HG03378 (cell line): Measurements from ENCODE around the gene TCN2.
"Not testable (repeated sequence)": the region's sequence is repeated elsewhere in the genome, so short reads cannot be mapped to it uniquely, and the experiment has no call there.

Experiments
- ATAC-seq: cut with Tn5 transposase; IDR thresholded peaks from one replicate; pipeline ENCODE4 v1.9.1; 2021; ENCODE audit warnings: mild to moderate bottlenecking, moderate library complexity; ENCODE audit not compliant: unreplicated experiment

The TCN2 gene

DNA sequence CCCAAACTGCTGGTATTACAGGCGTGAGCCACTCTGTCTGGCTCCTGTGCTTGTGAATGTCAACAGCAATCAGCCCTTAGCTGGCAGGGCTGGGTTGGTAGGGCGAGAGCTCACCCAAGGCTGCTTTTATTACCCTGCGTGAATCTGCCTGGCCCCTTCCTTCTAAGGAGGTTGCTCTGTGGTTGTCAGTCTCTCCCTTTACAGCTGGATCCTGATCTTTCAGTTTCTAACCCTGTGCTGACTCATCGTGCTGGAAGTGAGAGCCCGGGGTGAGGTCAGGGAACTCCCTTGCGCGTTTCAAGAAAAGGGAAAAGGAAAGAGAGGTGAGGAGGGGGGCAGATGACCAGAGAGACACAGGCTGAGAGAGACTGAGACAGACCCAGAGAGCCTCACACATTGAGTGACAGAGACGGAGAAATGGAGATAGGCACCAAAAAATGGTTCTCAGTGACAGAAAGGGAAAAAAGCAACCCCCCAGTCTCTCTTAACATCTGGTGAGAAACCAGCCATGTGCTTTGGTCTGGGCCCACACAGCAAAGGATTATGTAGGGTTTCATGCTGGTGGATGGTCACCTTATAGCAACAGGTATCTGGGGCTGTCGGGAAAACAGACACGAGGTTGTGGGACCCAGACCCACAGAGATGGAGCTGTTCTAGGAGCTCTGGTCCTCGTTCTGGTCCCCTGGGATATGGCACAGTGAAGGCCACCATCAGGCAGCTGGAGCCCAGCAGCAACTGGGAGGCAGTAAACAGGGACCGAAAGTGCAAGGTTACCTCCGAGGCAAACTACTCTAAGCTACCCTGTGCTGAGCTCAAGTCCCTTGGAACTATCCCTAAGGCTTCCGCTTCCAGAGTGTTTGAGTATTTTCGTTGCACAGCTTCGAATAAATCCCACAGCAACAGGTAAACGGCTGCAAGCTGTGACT is 2.5 kb downstream of the TCN2 start:
- ATAC-seq = peak; percentile 43

DNA sequence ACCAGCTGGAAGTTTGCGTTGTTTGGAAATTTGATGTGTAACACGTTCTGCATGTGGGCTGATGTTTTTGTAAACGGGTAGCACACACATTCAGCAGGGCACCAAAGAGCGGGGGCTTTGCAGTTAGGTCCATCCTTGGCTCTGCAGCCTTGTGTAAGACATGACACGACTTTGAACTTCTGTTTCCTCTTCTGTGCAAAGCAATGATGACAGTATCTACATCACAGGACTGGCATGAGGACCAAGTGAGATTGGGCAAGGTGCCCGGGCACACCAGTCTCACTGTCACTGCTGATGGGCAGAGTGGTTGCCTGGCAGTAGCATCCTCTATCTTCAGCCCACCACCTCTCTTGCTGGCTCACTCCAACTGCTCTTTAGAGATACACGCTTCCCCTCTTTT is 3.3 kb downstream of the TCN2 start:
- ATAC-seq = no peak

DNA sequence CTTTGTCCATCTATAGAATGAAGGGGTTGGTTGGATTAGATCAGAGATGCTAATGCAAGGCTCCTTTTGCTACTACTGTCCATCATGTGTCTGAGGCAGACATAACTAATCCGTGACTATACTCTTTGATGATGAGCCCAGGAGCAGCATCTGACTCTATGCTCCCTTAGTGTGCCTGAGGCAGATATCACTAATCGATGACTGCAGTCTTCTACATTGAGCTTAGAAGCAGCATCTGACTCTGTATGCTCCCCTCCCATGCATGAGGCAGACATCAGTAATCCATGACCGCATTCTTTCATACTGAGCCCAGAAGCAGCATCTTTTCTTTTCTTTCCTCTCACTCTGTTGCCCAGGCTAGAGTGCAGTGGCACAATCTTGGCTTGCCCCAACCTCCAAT is 4.2 kb downstream of the TCN2 start:
- ATAC-seq = no peak

DNA sequence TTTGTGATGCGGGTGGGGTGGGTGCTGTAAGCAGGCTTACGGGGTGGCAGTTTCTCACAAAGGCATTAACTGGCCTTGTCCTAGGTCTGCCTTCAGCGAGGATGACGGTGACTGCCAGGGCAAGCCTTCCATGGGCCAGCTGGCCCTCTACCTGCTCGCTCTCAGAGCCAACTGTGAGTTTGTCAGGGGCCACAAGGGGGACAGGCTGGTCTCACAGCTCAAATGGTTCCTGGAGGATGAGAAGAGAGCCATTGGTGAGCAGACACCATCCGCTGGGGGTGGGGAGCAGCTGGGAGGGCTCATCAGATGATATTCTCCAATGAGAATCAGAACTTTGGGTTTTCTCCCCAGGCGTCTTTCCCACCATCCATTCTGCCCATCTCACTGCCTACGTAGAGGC is 5.8 kb downstream of the TCN2 start:
- ATAC-seq = no peak

DNA sequence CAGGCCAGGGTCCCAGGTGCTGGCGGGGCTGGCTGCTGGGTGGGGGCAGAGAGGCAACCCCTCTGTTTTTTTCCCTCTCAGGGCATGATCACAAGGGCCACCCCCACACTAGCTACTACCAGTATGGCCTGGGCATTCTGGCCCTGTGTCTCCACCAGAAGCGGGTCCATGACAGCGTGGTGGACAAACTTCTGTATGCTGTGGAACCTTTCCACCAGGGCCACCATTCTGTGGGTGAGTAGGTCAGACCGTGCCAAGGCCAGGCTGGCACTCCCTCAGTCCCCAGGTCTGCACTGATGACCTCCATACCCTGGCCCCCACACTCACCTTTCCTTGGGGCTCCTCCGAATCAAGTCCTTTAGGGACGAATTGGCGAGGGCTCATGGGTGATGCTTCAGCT is 7.3 kb downstream of the TCN2 start:
- no peak for ATAC-seq

DNA sequence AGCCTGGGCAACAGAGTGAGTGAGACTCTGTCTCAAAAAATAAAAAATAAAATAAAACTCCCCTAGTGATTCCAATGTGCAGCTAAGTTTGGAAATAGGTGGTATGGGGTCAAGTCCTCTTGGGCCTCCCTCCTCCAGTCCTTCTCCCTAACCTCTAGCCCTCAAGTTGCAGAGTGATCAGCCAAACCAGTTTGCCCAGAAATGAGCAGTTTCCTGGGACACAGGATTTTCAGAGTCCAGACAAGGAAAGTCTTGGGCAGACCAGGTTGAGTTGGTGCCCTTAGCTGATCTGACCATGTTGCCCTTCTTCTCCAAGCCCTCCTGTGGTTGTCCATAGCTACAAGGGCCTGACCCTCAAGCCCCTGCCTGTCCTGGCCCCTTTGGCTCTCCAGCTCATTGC is 7.9 kb downstream of the TCN2 start:
- ATAC-seq = no peak

DNA sequence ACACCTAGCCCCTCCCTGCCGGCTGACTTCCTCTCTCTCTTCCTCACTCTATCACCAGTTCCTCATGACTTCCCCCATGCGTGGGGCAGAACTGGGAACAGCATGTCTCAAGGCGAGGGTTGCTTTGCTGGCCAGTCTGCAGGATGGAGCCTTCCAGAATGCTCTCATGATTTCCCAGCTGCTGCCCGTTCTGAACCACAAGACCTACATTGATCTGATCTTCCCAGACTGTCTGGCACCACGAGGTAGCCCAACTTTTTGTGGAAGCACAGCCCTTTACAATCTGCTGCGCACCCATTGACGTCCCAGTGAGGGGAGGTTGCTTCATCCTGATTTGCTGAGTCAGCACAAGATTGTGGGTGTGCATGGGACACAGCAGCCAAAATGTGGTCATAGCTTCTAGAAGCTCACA is 8.6 kb downstream of the TCN2 start:
- no peak for ATAC-seq

DNA sequence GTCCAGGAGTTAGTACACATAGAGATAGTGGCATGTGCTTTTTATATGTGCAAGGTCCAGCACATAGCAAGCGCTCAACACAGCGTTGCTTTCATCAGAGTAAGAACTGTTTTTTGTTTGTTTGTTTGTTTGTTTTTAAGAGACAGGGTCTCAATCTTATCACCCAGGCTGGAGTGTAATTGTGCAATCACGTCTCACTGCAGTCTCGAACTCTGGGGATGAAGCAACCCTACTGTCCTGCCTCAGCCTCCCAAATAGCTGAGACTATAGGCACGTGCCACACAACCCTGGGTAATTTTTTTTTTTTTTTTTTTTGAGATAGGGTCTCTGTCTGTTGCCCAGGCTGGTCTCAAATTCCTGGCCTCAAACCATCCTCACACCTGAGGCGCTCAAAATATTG is 10.8 kb downstream of the TCN2 start:
- no peak for ATAC-seq

DNA sequence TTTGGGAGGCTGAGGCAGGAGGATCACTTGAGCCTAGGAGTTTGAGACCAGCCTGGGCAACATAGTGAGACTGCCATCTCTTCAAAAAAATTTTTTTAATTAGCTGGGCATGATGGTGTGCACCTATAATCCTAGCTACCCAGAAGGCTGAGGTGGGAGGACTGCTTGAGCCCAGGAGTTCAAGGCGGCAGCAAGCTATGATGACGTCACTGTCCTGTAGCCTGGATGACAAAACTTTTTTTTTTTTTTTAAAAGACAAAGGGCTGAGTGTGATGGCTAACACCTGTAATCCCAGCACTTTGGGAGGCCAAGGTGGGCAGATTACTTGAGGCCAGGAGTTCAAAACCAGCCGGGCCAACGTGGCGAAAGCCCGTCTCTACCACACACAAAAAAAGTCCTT is 12.9 kb downstream of the TCN2 start:
- not testable (repeated sequence) for ATAC-seq

DNA sequence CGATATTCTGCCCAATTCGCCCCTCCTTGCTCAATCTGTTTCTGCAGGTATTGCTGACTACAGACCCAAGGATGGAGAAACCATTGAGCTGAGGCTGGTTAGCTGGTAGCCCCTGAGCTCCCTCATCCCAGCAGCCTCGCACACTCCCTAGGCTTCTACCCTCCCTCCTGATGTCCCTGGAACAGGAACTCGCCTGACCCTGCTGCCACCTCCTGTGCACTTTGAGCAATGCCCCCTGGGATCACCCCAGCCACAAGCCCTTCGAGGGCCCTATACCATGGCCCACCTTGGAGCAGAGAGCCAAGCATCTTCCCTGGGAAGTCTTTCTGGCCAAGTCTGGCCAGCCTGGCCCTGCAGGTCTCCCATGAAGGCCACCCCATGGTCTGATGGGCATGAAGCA is 19.4 kb downstream of the TCN2 start:
- ATAC-seq = no peak

DNA sequence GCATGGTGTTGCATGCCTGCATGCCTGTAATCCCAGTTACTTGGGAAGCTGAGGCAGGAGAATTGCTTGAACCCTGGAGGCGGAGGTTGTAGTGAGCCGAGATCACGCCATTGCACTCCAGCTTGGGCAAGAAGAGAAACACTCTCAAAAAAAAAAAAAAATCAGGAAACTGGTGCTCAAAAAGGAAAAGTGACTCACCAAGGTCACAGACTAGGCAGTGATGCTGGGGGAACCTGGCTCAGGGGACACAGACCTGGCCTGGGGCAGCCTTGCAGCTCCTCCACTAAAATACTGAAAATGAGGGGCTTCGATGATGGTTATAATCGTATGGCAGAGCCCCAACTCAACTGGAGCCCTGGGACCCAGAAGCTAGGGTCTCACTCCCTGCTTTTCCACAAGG is 20.5 kb downstream of the TCN2 start:
- no peak for ATAC-seq

DNA sequence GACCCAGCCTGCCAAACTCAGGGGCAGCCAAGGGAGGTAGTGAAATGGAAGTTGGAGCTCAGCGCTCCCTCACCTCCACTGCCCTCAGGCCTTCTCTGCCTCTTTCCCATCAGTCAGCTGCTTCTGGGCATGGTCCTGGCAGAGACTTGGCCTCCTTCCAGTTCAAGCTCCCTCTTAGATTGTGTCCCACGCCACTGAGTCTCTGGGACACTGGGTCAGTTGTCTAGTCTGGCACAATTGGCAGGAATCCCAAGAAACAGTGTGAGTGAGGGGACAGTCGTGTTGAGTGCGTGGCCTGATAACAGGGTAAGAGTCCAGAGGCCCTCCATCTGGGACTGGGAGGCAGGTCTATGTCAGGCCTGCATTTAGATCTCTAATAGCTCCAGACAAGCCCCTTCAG is 21.5 kb downstream of the TCN2 start:
- no peak for ATAC-seq

DNA sequence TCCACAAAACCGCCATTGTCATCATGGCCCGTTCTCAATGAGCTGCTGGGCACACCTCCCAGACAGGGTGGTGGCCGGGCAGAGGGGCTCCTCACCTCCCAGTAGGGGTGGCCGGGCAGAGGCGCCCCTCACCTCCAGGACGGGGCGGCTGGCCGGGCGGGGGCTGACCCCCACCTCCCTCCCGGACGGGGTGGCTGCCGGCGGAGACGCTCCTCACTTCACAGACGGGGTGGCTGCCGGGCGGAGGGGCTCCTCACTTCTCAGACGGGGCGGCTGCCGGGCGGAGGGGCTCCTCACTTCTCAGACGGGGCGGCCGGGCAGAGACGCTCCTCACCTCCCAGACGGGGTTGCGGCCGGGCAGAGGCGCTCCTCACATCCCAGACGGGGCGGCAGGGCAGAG is 24.5 kb downstream of the TCN2 start:
- not testable (repeated sequence) for ATAC-seq

DNA sequence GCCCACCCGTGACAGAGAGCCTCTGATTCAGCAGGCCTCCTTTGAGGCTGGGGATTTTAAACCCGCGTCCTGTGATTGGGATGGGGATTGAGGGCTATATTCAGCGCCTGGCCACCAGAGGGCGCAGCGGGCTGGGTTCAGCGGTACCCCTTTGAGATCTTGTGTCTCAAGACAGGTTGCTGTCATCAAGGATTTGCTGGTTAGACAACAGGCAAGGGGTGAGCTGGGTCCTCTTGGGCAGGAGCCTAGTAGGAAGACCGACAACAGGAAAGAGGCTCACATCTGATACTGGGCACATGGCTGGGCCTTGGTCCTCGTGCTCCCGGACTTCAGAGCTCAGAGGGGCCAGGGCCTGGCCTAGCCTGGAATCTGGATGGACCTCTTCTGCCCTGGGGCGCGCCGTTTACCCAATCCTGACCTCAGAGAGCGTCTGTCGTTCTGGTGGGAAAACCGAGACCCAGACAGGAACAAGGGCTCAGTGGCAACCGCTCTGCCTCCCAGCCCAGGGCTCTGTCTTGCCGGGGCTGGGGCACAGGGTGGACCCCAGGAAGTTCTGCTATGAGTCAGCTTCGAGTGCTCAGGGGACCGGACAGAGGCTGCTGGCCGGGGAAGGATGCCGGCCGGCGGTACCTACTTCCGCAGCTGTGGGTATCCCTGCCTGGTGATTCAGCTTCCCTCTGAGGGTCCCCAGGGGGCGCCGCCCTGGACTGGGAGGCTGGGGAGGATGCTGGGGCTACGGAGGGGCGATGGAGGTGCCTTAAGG is 27.7 kb downstream of the TCN2 start:
- ATAC-seq = peak; percentile 58

DNA sequence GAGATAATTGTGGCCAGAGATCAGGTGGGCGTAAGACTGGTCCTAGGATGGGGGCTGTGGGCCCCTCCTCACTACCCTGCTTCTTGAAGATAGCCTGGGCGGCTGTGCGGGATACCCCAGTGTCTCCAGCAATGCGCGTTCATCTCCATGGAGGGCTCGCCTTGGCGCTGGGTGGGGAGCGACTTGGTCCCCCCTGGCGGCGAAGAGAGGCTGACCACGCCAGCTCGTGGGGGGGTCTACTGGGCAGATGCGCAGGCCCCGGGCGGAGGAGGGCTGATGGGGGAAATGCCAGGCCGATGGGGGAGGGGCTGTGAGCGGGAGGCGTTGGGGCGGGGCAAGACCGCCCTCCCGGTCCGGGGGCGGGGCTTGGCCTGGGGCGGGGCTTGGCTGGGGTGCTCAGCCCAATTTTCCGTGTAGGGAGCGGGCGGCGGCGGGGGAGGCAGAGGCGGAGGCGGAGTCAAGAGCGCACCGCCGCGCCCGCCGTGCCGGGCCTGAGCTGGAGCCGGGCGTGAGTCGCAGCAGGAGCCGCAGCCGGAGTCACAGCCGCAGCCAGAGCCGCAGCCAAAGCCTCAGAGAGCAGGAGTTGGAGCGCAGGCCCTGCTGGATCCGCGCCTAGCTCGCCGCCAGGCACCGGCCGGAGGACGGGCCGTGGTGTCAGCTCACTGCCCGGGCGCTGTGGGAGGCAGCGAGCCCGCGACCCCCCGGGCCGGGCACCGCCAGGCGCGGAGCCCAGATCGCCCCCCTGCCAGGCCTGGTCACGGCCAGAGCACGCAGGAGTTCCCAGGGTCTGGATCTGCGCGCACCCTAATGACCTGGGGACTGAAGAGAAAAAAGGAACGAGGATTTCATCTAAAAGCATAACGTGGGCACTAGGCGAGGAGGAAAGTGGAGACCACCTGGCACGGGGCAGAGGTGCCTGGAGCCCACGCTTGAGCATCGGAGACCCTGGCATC is 28.6 kb downstream of the TCN2 start, which contains the start of gene SLC35E4:
SLC35E4 (plus strand) TSS at position 509 of the 953 bp plus-strand sequence. CDS start 670 bp downstream, outside the sequence.
- peak; percentile 27 for ATAC-seq

DNA sequence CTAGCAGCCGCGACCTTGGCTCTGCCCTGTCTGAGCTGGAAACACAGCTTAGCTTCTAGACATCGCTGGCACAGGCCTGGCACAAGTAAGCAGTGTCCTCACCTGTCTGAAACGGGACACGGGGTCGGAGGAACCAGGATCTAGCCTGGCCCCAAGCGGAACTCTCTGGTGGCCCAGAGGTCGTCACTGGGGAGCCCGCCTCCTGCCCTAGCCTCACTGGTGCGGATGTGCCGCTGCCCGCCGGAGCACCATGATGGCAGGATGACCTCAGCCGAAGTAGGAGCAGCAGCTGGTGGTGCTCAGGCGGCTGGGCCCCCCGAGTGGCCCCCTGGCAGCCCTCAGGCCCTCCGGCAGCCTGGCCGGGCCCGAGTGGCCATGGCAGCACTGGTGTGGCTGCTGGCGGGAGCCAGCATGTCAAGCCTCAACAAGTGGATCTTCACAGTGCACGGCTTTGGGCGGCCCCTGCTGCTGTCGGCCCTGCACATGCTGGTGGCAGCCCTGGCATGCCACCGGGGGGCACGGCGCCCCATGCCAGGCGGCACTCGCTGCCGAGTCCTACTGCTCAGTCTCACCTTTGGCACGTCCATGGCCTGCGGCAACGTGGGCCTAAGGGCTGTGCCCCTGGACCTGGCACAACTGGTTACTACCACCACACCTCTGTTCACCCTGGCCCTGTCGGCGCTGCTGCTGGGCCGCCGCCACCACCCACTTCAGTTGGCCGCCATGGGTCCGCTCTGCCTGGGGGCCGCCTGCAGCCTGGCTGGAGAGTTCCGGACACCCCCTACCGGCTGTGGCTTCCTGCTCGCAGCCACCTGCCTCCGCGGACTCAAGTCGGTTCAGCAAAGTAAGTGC is 29.5 kb downstream of the TCN2 start:
- no peak for ATAC-seq

DNA sequence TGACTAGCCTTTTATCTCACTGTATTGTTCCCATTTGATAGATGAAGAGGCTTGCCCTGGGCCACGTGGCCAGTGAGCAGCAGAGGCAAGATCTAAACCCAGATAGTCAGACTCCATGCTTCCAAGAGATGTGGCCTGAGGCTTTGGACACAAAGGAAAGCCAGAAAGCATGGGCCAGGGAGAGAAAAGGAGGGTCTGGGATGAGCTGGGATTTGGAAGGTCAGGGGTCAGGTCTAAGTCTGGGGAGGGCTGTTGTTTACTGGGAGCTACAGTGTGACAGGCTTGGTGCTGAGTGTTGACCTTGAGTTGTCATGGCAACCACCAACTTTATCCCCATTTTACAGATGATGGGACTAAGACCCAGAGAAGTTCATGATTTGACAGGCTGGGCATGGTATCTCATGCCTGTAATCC is 30.7 kb downstream of the TCN2 start:
- ATAC-seq = no peak

DNA sequence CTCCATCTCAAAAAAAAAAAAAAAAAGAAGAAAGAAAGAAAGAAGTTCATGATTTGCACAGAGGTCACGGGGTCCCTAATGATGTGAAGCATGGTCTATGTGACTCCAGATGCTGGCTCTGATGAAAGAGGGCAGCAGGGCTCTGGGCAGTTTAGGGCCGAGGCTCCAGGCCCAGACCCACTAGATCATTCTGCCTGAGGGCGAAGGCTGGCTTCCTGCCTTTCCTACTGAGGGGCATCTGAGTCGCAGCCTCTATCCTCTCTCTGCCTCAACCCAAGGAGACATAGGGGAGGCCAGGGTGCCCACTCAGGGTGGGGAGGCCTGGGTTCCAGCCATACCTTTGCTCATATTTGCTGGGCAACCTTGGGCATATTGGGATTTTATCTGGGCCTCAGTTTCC is 33.4 kb downstream of the TCN2 start:
- no peak for ATAC-seq

DNA sequence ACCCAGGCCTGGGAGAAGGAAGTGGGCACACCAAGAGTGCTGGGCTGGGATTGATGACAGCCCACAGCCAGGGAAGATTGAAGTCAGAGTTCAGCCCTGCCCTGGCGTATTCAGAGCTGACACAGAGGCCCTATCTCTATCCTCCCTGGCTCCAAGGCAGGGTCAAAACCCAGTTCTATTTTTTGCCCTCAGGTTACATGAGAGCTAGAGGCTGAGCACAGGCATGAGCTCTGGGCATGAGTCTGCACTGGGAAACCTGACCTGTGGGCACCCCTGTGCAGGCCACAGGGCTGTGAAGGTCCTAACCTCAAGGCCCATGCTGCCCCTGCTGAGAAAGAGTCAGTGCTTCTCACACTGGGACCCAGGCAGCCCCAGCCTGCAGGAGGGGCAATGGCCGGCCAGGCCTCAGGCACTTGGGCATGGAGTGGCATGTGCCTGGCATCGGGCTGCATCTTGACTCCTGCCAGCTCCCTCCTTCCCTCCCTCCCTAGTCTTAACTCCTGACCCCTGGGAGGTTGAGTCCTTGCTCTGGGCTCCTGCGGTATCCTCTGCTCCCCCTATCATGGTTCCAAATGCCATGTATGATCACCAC is 34.0 kb downstream of the TCN2 start:
- ATAC-seq = no peak
